Measurements from ENCODE around the gene LSM7. TPM values are rescaled to one million over a fixed set of nuclear protein-coding genes. Genes with fewer than 3 reads are reported as not detected.

Gene LSM7
- total and polyA plus RNA-seq, 2 of the 13 experiments (the other 11 are each of a cell fraction or from before 2014, with no cell fraction given): 140 to 205 TPM

DNA sequence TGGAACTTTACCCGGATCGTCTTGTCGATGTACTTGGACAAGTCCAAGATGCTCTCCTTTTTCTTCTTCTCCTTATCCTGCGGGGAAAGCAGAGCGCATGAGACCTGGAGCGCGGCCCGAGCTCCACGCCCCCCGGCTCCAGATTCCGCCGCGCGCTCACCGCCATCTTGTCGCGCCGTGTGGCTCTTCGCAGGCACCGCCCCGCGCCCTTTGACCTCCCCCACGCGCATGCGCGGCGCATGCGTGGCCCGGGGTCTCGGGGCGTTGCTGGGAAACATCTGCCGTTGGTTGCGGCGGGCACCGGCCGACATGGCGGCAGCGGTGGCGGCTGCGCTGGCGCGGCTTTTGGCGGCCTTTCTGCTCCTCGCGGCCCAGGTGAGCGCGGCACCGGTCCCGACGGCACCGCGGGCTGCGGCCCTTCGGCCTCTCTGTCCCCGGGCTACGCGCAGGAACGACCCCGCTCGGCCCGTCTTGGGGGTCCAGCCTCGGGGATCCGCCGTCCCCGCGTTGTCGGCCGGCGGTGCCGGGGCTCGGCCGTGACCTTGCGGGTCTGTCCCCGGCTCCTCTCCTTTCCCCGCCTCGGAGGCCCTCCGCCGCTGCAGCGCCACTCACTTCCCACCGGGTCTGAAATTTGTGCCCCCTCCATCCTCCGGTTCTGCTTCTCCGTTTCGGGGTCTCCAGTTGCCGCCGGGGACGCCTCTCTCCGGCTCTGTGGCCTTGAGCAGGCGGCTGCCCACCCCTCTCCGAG is at the start of gene LSM7, which contains the start of gene SPPL2B (continued):
- TF ChIP-seq, protein P1, sequence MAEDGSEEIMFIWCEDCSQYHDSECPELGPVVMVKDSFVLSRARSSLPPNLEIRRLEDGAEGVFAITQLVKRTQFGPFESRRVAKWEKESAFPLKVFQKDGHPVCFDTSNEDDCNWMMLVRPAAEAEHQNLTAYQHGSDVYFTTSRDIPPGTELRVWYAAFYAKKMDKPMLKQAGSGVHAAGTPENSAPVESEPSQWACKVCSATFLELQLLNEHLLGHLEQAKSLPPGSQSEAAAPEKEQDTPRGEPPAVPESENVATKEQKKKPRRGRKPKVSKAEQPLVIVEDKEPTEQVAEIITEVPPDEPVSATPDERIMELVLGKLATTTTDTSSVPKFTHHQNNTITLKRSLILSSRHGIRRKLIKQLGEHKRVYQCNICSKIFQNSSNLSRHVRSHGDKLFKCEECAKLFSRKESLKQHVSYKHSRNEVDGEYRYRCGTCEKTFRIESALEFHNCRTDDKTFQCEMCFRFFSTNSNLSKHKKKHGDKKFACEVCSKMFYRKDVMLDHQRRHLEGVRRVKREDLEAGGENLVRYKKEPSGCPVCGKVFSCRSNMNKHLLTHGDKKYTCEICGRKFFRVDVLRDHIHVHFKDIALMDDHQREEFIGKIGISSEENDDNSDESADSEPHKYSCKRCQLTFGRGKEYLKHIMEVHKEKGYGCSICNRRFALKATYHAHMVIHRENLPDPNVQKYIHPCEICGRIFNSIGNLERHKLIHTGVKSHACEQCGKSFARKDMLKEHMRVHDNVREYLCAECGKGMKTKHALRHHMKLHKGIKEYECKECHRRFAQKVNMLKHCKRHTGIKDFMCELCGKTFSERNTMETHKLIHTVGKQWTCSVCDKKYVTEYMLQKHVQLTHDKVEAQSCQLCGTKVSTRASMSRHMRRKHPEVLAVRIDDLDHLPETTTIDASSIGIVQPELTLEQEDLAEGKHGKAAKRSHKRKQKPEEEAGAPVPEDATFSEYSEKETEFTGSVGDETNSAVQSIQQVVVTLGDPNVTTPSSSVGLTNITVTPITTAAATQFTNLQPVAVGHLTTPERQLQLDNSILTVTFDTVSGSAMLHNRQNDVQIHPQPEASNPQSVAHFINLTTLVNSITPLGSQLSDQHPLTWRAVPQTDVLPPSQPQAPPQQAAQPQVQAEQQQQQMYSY (CRISPR knock-in tag; IDR thresholded peaks at IDR 0.05): no peak
- TF ChIP-seq HIVEP1 (CRISPR knock-in tag; IDR thresholded peaks at IDR 0.05) (no peak), TARDBP (CRISPR knock-in tag; IDR thresholded peaks at IDR 0.05) (peak; percentile 66; the same call in 1 of the 2 replicates), HOMEZ (CRISPR knock-in tag; IDR thresholded peaks at IDR 0.05; ENCODE audit: low read depth) (no peak), MYPOP (CRISPR knock-in tag; IDR thresholded peaks at IDR 0.05) (no peak), RARA (CRISPR knock-in tag; IDR thresholded peaks at IDR 0.05) (peak; percentile 27; the same call in 1 of the 2 replicates), ZNF616 (CRISPR knock-in tag; IDR thresholded peaks at IDR 0.05; ENCODE audit: low read depth) (no peak), PCBP2 (optimal IDR thresholded peaks at IDR 0.05; ENCODE audit: low read depth, low read length, poor library complexity, severe bottlenecking) (no peak), DMAP1 (CRISPR knock-in tag; IDR thresholded peaks at IDR 0.05) (peak; percentile 82), HDAC6 (IDR thresholded peaks at IDR 0.05; ENCODE audit: low read depth, low read length) (no peak), BHLHE40 (IDR thresholded peaks at IDR 0.05; ENCODE audit: low read length) (no peak), MTERF4 (CRISPR knock-in tag; IDR thresholded peaks at IDR 0.05) (0 out of 2 replicates have a peak, but pooled peaks have one; percentile 30)
- TF ChIP-seq, protein P2, sequence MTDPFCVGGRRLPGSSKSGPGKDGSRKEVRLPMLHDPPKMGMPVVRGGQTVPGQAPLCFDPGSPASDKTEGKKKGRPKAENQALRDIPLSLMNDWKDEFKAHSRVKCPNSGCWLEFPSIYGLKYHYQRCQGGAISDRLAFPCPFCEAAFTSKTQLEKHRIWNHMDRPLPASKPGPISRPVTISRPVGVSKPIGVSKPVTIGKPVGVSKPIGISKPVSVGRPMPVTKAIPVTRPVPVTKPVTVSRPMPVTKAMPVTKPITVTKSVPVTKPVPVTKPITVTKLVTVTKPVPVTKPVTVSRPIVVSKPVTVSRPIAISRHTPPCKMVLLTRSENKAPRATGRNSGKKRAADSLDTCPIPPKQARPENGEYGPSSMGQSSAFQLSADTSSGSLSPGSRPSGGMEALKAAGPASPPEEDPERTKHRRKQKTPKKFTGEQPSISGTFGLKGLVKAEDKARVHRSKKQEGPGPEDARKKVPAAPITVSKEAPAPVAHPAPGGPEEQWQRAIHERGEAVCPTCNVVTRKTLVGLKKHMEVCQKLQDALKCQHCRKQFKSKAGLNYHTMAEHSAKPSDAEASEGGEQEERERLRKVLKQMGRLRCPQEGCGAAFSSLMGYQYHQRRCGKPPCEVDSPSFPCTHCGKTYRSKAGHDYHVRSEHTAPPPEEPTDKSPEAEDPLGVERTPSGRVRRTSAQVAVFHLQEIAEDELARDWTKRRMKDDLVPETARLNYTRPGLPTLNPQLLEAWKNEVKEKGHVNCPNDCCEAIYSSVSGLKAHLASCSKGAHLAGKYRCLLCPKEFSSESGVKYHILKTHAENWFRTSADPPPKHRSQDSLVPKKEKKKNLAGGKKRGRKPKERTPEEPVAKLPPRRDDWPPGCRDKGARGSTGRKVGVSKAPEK (CRISPR knock-in tag; IDR thresholded peaks at IDR 0.05; ENCODE audit: borderline replicate concordance): no peak
- TF ChIP-seq, protein P3, sequence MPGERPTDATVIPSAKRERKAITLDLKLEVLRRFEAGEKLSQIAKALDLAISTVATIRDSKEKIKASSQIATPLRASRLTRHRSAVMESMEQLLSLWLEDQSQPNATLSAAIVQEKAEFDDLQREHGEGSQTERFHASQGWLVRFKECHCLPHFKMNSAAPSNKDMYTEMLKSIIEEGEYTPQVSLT (CRISPR knock-in tag; IDR thresholded peaks at IDR 0.05; ENCODE audit: borderline replicate concordance, low read depth): no peak

Data from HepG2 (cell line).